ENCODE measurements around the gene INPP5K.

The INPP5K gene

GRCh38 chr17:1469231-1469852 lies 47.1 kb downstream of the INPP5K start:
- no peak for DNase-seq
- H3K4me1 Mint-ChIP-seq, result peaks cover 47% of the 10 kb centered on the region
- H3K27ac Mint-ChIP-seq, result no peak overlapping the region
- H3K9me3 Mint-ChIP-seq, result no peaks in the 10 kb centered on the region
- H3K4me3 Mint-ChIP-seq, result no peak overlapping the region
- peaks cover 12% of the 10 kb centered on the region for H3K36me3 Mint-ChIP-seq (ENCODE audit: low read depth)
- TF ChIP-seq CTCF (IDR thresholded peaks at IDR 0.05), result no peak
- peaks cover 3% of the 10 kb centered on the region for H3K27me3 Mint-ChIP-seq (ENCODE audit: low read depth, poor library complexity)

- H3K4me3 Mint-ChIP-seq, result peak overlapping the region; percentile 65
- H3K27ac Mint-ChIP-seq, result peak overlapping the region; percentile 86
- H3K4me1 Mint-ChIP-seq, result peaks cover 40% of the 10 kb centered on the region
- no peak for TF ChIP-seq CTCF (IDR thresholded peaks at IDR 0.05)
- no peaks in the 10 kb centered on the region for H3K9me3 Mint-ChIP-seq
- peaks cover 3% of the 10 kb centered on the region for H3K27me3 Mint-ChIP-seq (ENCODE audit: low read depth, poor library complexity)
- DNase-seq, result peak; percentile 86
- H3K36me3 Mint-ChIP-seq (ENCODE audit: low read depth), result peaks cover 12% of the 10 kb centered on the region
Observed at GRCh38 chr17:1467898-1468492, 48.4 kb downstream of the INPP5K start.

GRCh38 chr17:1467258-1467657 lies 49.2 kb downstream of the INPP5K start:
- no peak overlapping the region for H3K4me3 Mint-ChIP-seq
- H3K27me3 Mint-ChIP-seq (ENCODE audit: low read depth, poor library complexity), result no peaks in the 10 kb centered on the region
- H3K27ac Mint-ChIP-seq, result no peak overlapping the region
- H3K4me1 Mint-ChIP-seq, result peaks cover 32% of the 10 kb centered on the region
- no peak for DNase-seq
- no peaks in the 10 kb centered on the region for H3K9me3 Mint-ChIP-seq
- peaks cover 12% of the 10 kb centered on the region for H3K36me3 Mint-ChIP-seq (ENCODE audit: low read depth)
- no peak for TF ChIP-seq CTCF (IDR thresholded peaks at IDR 0.05)

- no peak for TF ChIP-seq CTCF (IDR thresholded peaks at IDR 0.05)
- Mint-ChIP-seq H3K4me1 (peaks cover 22% of the 10 kb centered on the region), H3K9me3 (peaks cover 3% of the 10 kb centered on the region), H3K27ac (peak overlapping the region; percentile 87), H3K36me3 (ENCODE audit: low read depth) (peaks cover 11% of the 10 kb centered on the region), H3K4me3 (no peak overlapping the region), H3K27me3 (ENCODE audit: low read depth, poor library complexity) (peaks cover 2% of the 10 kb centered on the region)
- DNase-seq, result no peak
Observed at GRCh38 chr17:1464186-1464585, 52.2 kb downstream of the INPP5K start.

- H3K27ac Mint-ChIP-seq, result no peak overlapping the region
- peaks cover 3% of the 10 kb centered on the region for H3K9me3 Mint-ChIP-seq
Observed at GRCh38 chr17:1462164-1463112, 54.0 kb downstream of the INPP5K start.

More at GRCh38 chr17:1462164-1463112, 54.0 kb downstream of the INPP5K start:
- Mint-ChIP-seq H3K27me3 (ENCODE audit: low read depth, poor library complexity) (peaks cover 2% of the 10 kb centered on the region), H3K4me3 (no peak overlapping the region), H3K4me1 (peaks cover 6% of the 10 kb centered on the region), H3K36me3 (ENCODE audit: low read depth) (peaks cover 4% of the 10 kb centered on the region)
- no peak for TF ChIP-seq CTCF (IDR thresholded peaks at IDR 0.05)
- no peak for DNase-seq
